Measurements from ENCODE around the gene CHMP6. TPM values are rescaled to one million over a fixed set of nuclear protein-coding genes. Genes with fewer than 3 reads are reported as not detected.

Gene CHMP6
- total RNA-seq, 1 experiment from 2014 or later, result 22.0 TPM

DNA sequence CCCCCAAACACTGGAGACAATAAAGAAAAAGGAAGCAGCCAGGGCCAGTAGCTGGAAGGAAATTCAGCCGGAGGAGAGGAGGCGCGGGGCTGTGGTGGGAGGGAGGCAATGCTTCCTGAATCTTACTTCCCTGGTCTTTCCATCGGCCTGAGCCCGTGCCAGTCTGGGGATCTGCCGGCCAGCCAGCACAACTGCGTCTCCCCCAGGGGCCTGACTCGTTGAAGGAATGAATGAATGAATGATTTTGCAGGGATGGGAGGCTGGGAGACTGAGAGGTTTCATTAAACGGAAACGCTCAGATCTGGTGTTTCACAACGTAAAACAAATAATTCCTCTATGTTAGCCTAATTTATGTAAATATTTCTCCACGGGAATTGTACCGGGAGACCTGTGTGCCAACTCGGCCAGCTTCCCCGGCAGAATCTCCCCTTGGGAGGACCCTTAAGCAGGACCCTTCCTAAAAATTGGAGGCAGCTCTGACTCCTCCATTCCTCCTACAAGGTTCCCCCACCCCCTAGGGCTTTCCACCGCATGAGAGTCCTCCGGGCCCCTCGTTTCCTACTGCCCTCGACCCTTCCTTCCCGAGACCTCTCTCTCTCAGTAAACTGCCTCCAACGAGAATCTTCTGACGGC is 42.0 kb downstream of the CHMP6 start (continued):
- TF ChIP-seq CEBPB (IDR thresholded peaks at IDR 0.05; ENCODE audit: low read depth), result no peak

DNA sequence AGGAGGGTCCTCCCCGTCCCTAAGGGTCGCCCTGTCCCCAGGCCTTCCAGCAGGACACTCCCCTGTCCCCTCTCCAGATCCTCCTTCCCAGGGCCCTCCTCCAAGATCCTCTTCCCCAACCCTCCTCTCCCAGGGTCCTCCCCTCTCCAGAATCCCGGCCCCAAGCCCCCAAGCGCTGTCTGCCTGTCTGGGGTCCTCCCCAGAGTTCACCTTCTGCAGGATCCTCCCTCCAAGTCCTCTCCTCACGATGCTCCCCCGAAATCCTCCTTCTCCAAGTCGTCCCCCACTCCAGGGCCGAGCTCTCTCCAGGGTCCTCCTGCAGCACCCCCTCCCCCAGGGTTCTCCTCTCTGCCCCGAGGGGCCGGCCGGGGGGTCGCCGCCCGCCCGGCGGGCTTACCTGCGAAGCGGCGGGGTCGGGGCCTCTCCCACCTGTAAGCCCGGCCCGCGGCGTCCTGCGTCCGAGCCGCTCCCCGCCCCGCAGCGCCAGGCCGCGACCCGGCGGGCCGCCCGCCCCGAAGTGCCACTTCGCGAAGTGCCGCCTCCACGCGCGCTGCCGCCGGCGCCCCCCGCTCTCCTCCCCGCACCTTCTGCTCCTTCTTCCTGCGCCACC is 42.6 kb downstream of the CHMP6 start:
- peak overlapping the region; percentile 71 to 93 for H3K4me3 ChIP-seq (replicated peaks in 1 of 2; ENCODE audit: low read depth in 1 of 2, low read length in 2 of 2)

More for the DNA sequence above, 42.6 kb downstream of the CHMP6 start:
- ChIA-PET POLR2A (interaction anchor here (2.1 kb wide), 1 partner anchor 10 kb away, joined by 10 read pairs; no protein-coding TSS in a partner anchor), CTCF (no interaction called here), RAD21 (ENCODE audit: low non-redundant PET in 1 of 2, low total read pairs in 2 of 2, uncharacterized antibody in 2 of 2, unreplicated experiment in 2 of 2) (no interaction called here)
- Histone ChIP-seq H3K27me3 (ENCODE audit: insufficient read depth, low read length) (no peaks in the 10 kb centered on the region), H3K9ac (ENCODE audit: low read length) (peak overlapping the region; percentile 77), H3K36me3 (ENCODE audit: control insufficient read depth in 1 of 2, insufficient read depth in 2 of 2, low read length in 2 of 2) (peaks cover 8 to 27% of the 10 kb centered on the region in 2 experiments; a peak in 3 of 4 replicates), H3K79me2 (ENCODE audit: insufficient read depth, low read length) (peaks cover 40% of the 10 kb centered on the region), H3K4me1 (ENCODE audit: control insufficient read depth in 1 of 2, insufficient read depth in 2 of 2, low read length in 2 of 2) (peaks cover 42 to 46% of the 10 kb centered on the region in 2 experiments), H3K9me2 (ENCODE audit: insufficient read depth) (no peaks in the 10 kb centered on the region), H3K27ac (ENCODE audit: low read depth, low read length) (peak overlapping the region; percentile 71), H4K20me1 (ENCODE audit: insufficient read depth) (peaks cover 5% of the 10 kb centered on the region; the same call in 1 of the 2 replicates), H2AFZ (ENCODE audit: low read depth, low read length, poor library complexity, severe bottlenecking) (no peak overlapping the region), H3K9me3 (ENCODE audit: control insufficient read depth in 1 of 2, insufficient read depth in 1 of 2, low read depth in 1 of 2, low read length in 2 of 2) (no peaks in the 10 kb centered on the region), H3K4me2 (ENCODE audit: low read length) (peak overlapping the region; percentile 100)
- intact Hi-C loops (cut with micrococcal nuclease), result loop anchor here (2.0 kb wide), 1 partner anchor 67 kb away; no protein-coding TSS in a partner anchor
- TF ChIP-seq, protein P1, sequence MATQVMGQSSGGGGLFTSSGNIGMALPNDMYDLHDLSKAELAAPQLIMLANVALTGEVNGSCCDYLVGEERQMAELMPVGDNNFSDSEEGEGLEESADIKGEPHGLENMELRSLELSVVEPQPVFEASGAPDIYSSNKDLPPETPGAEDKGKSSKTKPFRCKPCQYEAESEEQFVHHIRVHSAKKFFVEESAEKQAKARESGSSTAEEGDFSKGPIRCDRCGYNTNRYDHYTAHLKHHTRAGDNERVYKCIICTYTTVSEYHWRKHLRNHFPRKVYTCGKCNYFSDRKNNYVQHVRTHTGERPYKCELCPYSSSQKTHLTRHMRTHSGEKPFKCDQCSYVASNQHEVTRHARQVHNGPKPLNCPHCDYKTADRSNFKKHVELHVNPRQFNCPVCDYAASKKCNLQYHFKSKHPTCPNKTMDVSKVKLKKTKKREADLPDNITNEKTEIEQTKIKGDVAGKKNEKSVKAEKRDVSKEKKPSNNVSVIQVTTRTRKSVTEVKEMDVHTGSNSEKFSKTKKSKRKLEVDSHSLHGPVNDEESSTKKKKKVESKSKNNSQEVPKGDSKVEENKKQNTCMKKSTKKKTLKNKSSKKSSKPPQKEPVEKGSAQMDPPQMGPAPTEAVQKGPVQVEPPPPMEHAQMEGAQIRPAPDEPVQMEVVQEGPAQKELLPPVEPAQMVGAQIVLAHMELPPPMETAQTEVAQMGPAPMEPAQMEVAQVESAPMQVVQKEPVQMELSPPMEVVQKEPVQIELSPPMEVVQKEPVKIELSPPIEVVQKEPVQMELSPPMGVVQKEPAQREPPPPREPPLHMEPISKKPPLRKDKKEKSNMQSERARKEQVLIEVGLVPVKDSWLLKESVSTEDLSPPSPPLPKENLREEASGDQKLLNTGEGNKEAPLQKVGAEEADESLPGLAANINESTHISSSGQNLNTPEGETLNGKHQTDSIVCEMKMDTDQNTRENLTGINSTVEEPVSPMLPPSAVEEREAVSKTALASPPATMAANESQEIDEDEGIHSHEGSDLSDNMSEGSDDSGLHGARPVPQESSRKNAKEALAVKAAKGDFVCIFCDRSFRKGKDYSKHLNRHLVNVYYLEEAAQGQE (IDR thresholded peaks at IDR 0.05; ENCODE audit: low read depth), result no peak
- TF ChIP-seq CEBPB (IDR thresholded peaks at IDR 0.05; ENCODE audit: low read depth) (no peak), ZFX (IDR thresholded peaks at IDR 0.05) (peak; percentile 38; the same call in 1 of the 2 replicates), ELF1 (IDR thresholded peaks at IDR 0.05; ENCODE audit: borderline replicate concordance, low read depth) (no peak), POLR2AphosphoS5 (IDR thresholded peaks at IDR 0.05; ENCODE audit: low read depth, low read length) (no peak), EZH2 (IDR thresholded peaks at IDR 0.05) (no peak)
- TF ChIP-seq, protein P2, sequence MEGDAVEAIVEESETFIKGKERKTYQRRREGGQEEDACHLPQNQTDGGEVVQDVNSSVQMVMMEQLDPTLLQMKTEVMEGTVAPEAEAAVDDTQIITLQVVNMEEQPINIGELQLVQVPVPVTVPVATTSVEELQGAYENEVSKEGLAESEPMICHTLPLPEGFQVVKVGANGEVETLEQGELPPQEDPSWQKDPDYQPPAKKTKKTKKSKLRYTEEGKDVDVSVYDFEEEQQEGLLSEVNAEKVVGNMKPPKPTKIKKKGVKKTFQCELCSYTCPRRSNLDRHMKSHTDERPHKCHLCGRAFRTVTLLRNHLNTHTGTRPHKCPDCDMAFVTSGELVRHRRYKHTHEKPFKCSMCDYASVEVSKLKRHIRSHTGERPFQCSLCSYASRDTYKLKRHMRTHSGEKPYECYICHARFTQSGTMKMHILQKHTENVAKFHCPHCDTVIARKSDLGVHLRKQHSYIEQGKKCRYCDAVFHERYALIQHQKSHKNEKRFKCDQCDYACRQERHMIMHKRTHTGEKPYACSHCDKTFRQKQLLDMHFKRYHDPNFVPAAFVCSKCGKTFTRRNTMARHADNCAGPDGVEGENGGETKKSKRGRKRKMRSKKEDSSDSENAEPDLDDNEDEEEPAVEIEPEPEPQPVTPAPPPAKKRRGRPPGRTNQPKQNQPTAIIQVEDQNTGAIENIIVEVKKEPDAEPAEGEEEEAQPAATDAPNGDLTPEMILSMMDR (IDR thresholded peaks at IDR 0.05 in 2 of 3, conservative IDR thresholded peaks at IDR 0.05 in 1 of 3; ENCODE audit: borderline replicate concordance in 1 of 3, insufficient read depth in 1 of 3, low read depth in 2 of 3, low read length in 2 of 3), result no peak
- peak; percentile 70 for ATAC-seq
- BruUV-seq (replicated peaks), result no TSS peak
- DNase-seq (ENCODE audit: low read depth, low spot score), result no peak
